ENCODE measurements around the gene BICDL2.
"Not testable (repeated sequence)": the region's sequence is repeated elsewhere in the genome, so short reads cannot be mapped to it uniquely, and the experiment has no call there.

The BICDL2 gene

GRCh38 chr16:3084969-3085670 is 48.4 kb upstream of the BICDL2 start:
- no peak overlapping the region for H3K27ac ChIP-seq (ENCODE audit: extremely low read depth, low read depth, low read length)
- CTCF ChIA-PET, result no interaction called here
- POLR2A ChIA-PET, result no interaction called here
- TF ChIP-seq ZNF114 (tag by site-specific recombination; IDR thresholded peaks at IDR 0.05) (no peak), ZFHX2 (tag by site-specific recombination; conservative IDR thresholded peaks at IDR 0.05) (no peak), PRDM6 (tag by site-specific recombination; IDR thresholded peaks at IDR 0.05) (no peak), HOXD13 (CRISPR knock-in tag; IDR thresholded peaks at IDR 0.05; ENCODE audit: borderline replicate concordance) (no peak), ZNF239 (tag by site-specific recombination; IDR thresholded peaks at IDR 0.05) (no peak), ZNF155 (tag by site-specific recombination; IDR thresholded peaks at IDR 0.05) (no peak), ZNF571 (tag by site-specific recombination; IDR thresholded peaks at IDR 0.05) (no peak), ZNF10 (tag by site-specific recombination; IDR thresholded peaks at IDR 0.05) (no peak)
- no peaks in the 10 kb centered on the region for H3K9me3 ChIP-seq (ENCODE audit: control insufficient read depth, insufficient read depth, low read depth, low read length)
- no peaks in the 10 kb centered on the region for H3K36me3 ChIP-seq (ENCODE audit: control insufficient read depth in 2 of 2, insufficient read depth in 1 of 2, low read length in 2 of 2)
- no peak overlapping the region for H3K4me3 ChIP-seq (ENCODE audit: low read depth, low read length)
- no peaks in the 10 kb centered on the region for H3K4me1 ChIP-seq (ENCODE audit: control insufficient read depth, insufficient read depth, low read length)

- CTCF ChIA-PET, result interaction anchor here (0.7 to 1.1 kb wide), 2 partner anchors 31 to 44 kb away, joined by 3 read pairs; no protein-coding TSS in a partner anchor
- Histone ChIP-seq H3K9me3 (ENCODE audit: control insufficient read depth, insufficient read depth, low read depth, low read length) (no peaks in the 10 kb centered on the region), H3K36me3 (ENCODE audit: control insufficient read depth in 2 of 2, insufficient read depth in 1 of 2, low read length in 2 of 2) (no peaks in the 10 kb centered on the region), H3K4me3 (ENCODE audit: low read depth, low read length) (no peak overlapping the region), H3K4me1 (ENCODE audit: control insufficient read depth, insufficient read depth, low read length) (no peaks in the 10 kb centered on the region), H3K27ac (ENCODE audit: extremely low read depth, low read depth, low read length) (no peak overlapping the region)
- TF ChIP-seq SCRT1 (tag by site-specific recombination; IDR thresholded peaks at IDR 0.05; ENCODE audit: borderline replicate concordance) (0 out of 2 replicates have a peak, but pooled peaks have one; percentile 38), ZBTB49 (tag by site-specific recombination; IDR thresholded peaks at IDR 0.05; ENCODE audit: low read depth) (no peak), ZNF600 (tag by site-specific recombination; IDR thresholded peaks at IDR 0.05) (no peak), ZSCAN5A (tag by site-specific recombination; IDR thresholded peaks at IDR 0.05) (no peak), SCRT2 (tag by site-specific recombination; IDR thresholded peaks at IDR 0.05) (peak; percentile 43), MZF1 (tag by site-specific recombination; IDR thresholded peaks at IDR 0.05; ENCODE audit: borderline replicate concordance) (no peak), ZNF664 (tag by site-specific recombination; IDR thresholded peaks at IDR 0.05) (no peak), SETDB1 (IDR thresholded peaks at IDR 0.05; ENCODE audit: insufficient read length, low read length) (no peak), ZNF10 (tag by site-specific recombination; IDR thresholded peaks at IDR 0.05) (no peak), ZNF416 (tag by site-specific recombination; IDR thresholded peaks at IDR 0.05) (no peak), PRDM6 (tag by site-specific recombination; IDR thresholded peaks at IDR 0.05) (no peak), GLIS1 (tag by site-specific recombination; IDR thresholded peaks at IDR 0.05) (no peak), GLI2 (tag by site-specific recombination; IDR thresholded peaks at IDR 0.05; ENCODE audit: borderline replicate concordance, low read depth) (no peak)
- POLR2A ChIA-PET, result no interaction called here
These were observed 47.7 kb upstream of the BICDL2 start for GRCh38 chr16:3084491-3084890.

- H3K27ac ChIP-seq (ENCODE audit: extremely low read depth, low read depth, low read length); H3K9me3 ChIP-seq (ENCODE audit: control insufficient read depth, insufficient read depth, low read depth, low read length); H3K4me3 ChIP-seq (ENCODE audit: low read depth, low read length); H3K4me1 ChIP-seq (ENCODE audit: control insufficient read depth, insufficient read depth, low read length); H3K36me3 ChIP-seq (ENCODE audit: control insufficient read depth in 2 of 2, insufficient read depth in 1 of 2, low read length in 2 of 2): not testable (repeated sequence)
- ChIA-PET POLR2A (interaction anchor here (1.1 kb wide), 1 partner anchor 14 kb away, joined by 4 read pairs; no protein-coding TSS in a partner anchor), CTCF (interaction anchor here (0.6 to 1.3 kb wide), 6 partner anchors 20 to 68 kb away, joined by 3 to 5 read pairs (median 3); no protein-coding TSS in a partner anchor)
These were observed 46.7 kb upstream of the BICDL2 start for GRCh38 chr16:3083408-3083807.

GRCh38 chr16:3081957-3082356 is 45.2 kb upstream of the BICDL2 start:
- H3K4me1 ChIP-seq (ENCODE audit: control insufficient read depth, insufficient read depth, low read length); H3K4me3 ChIP-seq (ENCODE audit: low read depth, low read length); POLR2A ChIA-PET; H3K36me3 ChIP-seq (ENCODE audit: control insufficient read depth in 2 of 2, insufficient read depth in 1 of 2, low read length in 2 of 2); H3K9me3 ChIP-seq (ENCODE audit: control insufficient read depth, insufficient read depth, low read depth, low read length); H3K27ac ChIP-seq (ENCODE audit: extremely low read depth, low read depth, low read length): not testable (repeated sequence)
- CTCF ChIA-PET, result interaction anchor here (0.5 to 1.3 kb wide), 2 partner anchors 24 to 1113 kb away, joined by 4 to 5 read pairs; no protein-coding TSS in a partner anchor

Measured in HEK293 (cell line).